ENCODE results near the gene ZNF394. TPM values are rescaled to one million over a fixed set of nuclear protein-coding genes. Genes with fewer than 3 reads are reported as not detected.

ZNF394 gene
- total RNA-seq, 6 donors from 2014 or later = 29.0 to 186 (median 34.8) TPM

GRCh38 chr7:99449326-99449725, 50.8 kb downstream of the ZNF394 start:
- Histone ChIP-seq H3K4me3 (no peak overlapping the region), H3K27ac (no peak overlapping the region), H3K9me3 (no peaks in the 10 kb centered on the region), H3K4me1 (no peaks in the 10 kb centered on the region), H3K36me3 (peaks cover 10 to 99% (median 81%) of the 10 kb centered on the region in 4 donors), H3K27me3 (no peaks in the 10 kb centered on the region)
- ATAC-seq (ENCODE audit: low FRiP score in 2 of 2) = no peak
- WGBS, 2 donors = 96% methylated on average over 2 to 5 of the region's 5 CpGs
- no peak for DNase-seq
- TF ChIP-seq POLR2AphosphoS5 (IDR thresholded peaks at IDR 0.05) (no peak), CTCF (IDR thresholded peaks at IDR 0.05) (no peak)

DNA sequence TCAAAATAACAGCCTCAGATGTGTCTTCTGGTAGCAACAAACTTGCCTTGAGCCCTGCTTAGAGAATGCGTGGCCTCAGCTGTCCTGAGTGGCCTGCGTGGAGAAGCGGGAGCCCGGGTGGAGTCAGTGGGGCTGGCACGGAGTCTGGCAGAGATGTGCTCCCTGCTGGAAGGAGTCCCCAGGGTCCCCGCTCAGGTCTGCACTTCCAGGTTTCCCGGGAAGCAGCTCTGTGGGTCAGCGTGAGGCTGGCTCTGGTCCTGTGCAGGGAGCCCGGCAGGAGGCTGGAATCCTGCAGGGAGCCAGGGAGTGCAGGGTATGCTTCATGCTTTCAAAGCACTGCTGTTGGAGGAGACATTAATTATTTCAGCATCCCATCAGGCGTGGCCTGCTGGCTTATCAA, 51.2 kb downstream of the ZNF394 start:
- Histone ChIP-seq H3K4me3 (no peak overlapping the region), H3K36me3 (peaks cover 10 to 98% (median 77%) of the 10 kb centered on the region in 4 donors), H3K27me3 (no peaks in the 10 kb centered on the region), H3K27ac (no peak overlapping the region), H3K9me3 (no peaks in the 10 kb centered on the region), H3K4me1 (no peaks in the 10 kb centered on the region)
- ATAC-seq (ENCODE audit: low FRiP score in 2 of 2) (no peak), DNase-seq (no peak)
- TF ChIP-seq EP300 (IDR thresholded peaks at IDR 0.05) (no peak), POLR2A (IDR thresholded peaks at IDR 0.05) (no peak), POLR2AphosphoS5 (IDR thresholded peaks at IDR 0.05) (no peak), CTCF (IDR thresholded peaks at IDR 0.05) (no peak)
- WGBS, 2 donors = 94 to 100% methylated on average over 1 to 10 of the region's 10 CpGs

DNA sequence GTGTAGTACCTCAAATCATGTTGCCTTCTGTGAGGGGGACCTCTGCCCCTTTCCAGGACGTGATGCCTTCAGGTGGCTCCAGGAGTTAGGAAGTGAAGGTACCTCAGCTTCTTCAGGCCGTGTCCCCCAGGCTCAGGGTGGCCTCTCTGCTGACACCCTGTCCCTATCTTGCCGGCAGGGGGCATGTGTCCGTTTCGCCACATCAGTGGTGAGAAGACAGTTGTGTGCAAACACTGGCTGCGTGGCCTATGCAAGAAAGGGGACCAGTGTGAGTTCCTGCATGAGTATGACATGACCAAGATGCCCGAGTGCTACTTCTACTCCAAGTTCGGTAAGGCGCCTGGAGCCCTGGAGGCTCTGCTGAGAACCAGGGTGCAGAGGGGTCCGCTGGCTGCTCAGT, 52.1 kb downstream of the ZNF394 start:
- WGBS, 2 donors = 87 to 93% methylated on average over 9 to 10 of the region's 10 CpGs
- peaks cover 10 to 96% (median 70%) of the 10 kb centered on the region in 4 donors for H3K36me3 ChIP-seq
- TF ChIP-seq POLR2A (IDR thresholded peaks at IDR 0.05) (no peak), CTCF (IDR thresholded peaks at IDR 0.05) (no peak), EP300 (IDR thresholded peaks at IDR 0.05) (no peak), POLR2AphosphoS5 (IDR thresholded peaks at IDR 0.05) (no peak)
- H3K27ac ChIP-seq = no peak overlapping the region
- DNase-seq (no peak), ATAC-seq (ENCODE audit: low FRiP score in 2 of 2) (no peak)
- H3K4me3 ChIP-seq = no peak overlapping the region
- H3K9me3 ChIP-seq = no peaks in the 10 kb centered on the region
- H3K27me3 ChIP-seq = no peaks in the 10 kb centered on the region
- H3K4me1 ChIP-seq = no peaks in the 10 kb centered on the region

DNA sequence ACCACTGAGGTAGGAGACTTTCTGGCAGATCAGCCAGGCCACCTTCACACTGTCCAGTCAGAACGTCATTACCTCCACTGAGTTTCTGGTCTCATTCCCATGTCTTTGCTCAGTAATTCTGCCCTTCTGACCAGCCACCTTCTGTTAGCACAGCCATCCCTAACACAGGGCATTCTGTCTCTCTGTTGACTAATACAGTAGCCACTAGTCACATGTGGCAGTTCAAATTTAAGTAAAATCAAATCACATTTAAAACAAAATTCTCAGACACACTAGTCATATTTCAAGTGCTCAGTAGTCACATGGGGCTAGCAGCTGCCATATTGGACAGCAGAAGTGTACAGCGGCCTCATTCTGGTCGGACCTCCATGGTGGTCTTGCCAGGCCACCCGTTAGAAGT, 54.0 kb downstream of the ZNF394 start:
- no peak overlapping the region for H3K4me3 ChIP-seq
- DNase-seq = no peak
- no peak for ATAC-seq (ENCODE audit: low FRiP score in 2 of 2)
- peaks cover 10 to 80% (median 54%) of the 10 kb centered on the region in 4 donors for H3K36me3 ChIP-seq
- TF ChIP-seq EP300 (IDR thresholded peaks at IDR 0.05) (no peak), POLR2AphosphoS5 (IDR thresholded peaks at IDR 0.05) (no peak), POLR2A (IDR thresholded peaks at IDR 0.05) (no peak), CTCF (IDR thresholded peaks at IDR 0.05) (no peak)
- H3K27me3 ChIP-seq = no peaks in the 10 kb centered on the region
- H3K9me3 ChIP-seq = no peaks in the 10 kb centered on the region
- peaks cover 0 to 12% (median 8%) of the 10 kb centered on the region in 4 donors for H3K4me1 ChIP-seq
- no peak overlapping the region for H3K27ac ChIP-seq
- 77 to 89% methylated on average over 4 of the region's 4 CpGs for WGBS, 2 donors

Other genes with a start within 250 kb of the ZNF394 start
- gene MYH16, start 227.4 kb downstream of the ZNF394 start, total RNA-seq = under 1 TPM in 1 of 6 donors, not detected in 5; 0.17 TPM
- 100 to 1,000 TPM in 5 of 6 donors, 10 to 100 TPM in 1; 81.7 to 129 (median 122) TPM for gene ARPC1A, start 174.4 kb downstream of the ZNF394 start, total RNA-seq
- gene ARPC1B, start 125.6 kb downstream of the ZNF394 start, total RNA-seq = 100 to 1,000 TPM; 186 to 387 (median 304) TPM
- 10 to 100 TPM; 31.4 to 76.0 (median 67.4) TPM for gene PDAP1, start 91.7 kb downstream of the ZNF394 start, total RNA-seq
- 10 to 100 TPM; 48.8 to 85.7 (median 63.8) TPM for gene BUD31, start 91.3 kb downstream of the ZNF394 start, total RNA-seq
- gene PTCD1, start 61.5 kb downstream of the ZNF394 start, total RNA-seq = 10 to 100 TPM in 1 of 6 donors, 1 to 10 TPM in 5; 6.3 to 13.4 (median 7.6) TPM
- gene CPSF4, start 61.3 kb downstream of the ZNF394 start, total RNA-seq = 10 to 100 TPM; 23.0 to 49.2 (median 33.1) TPM
- gene ATP5MF, start 34.1 kb downstream of the ZNF394 start, total RNA-seq = 100 to 1,000 TPM in 5 of 6 donors, 10 to 100 TPM in 1; 54.5 to 599 (median 193) TPM
- 10 to 100 TPM in 2 of 6 donors, 1 to 10 TPM in 4; 8.3 to 28.3 (median 9.3) TPM for gene ZNF789, start 27.4 kb downstream of the ZNF394 start, total RNA-seq
- 10 to 100 TPM in 1 of 6 donors, 1 to 10 TPM in 5; 3.8 to 12.6 (median 7.6) TPM for gene ZKSCAN5, start 4.4 kb upstream of the ZNF394 start, total RNA-seq
- gene FAM200A, start 51.8 kb upstream of the ZNF394 start, total RNA-seq = 1 to 10 TPM; 1.7 to 9.9 (median 5.1) TPM
- 100 to 1,000 TPM in 4 of 6 donors, 10 to 100 TPM in 2; 57.3 to 202 (median 137) TPM for gene ZNF655, start 58.4 kb upstream of the ZNF394 start, total RNA-seq
- gene TMEM225B, start 98.0 kb upstream of the ZNF394 start, total RNA-seq = 1 to 10 TPM in 2 of 6 donors, under 1 TPM in 3, not detected in 1; 0.59 to 3.1 (median 0.91) TPM
- gene ZSCAN25, start 116.7 kb upstream of the ZNF394 start, total RNA-seq = 10 to 100 TPM; 16.4 to 54.5 (median 18.2) TPM
- 10 to 100 TPM in 5 of 6 donors, 1 to 10 TPM in 1; 8.0 to 25.2 (median 14.2) TPM for gene CYP3A5, start 179.7 kb upstream of the ZNF394 start, total RNA-seq
- 1 to 10 TPM in 4 of 6 donors, under 1 TPM in 1, not detected in 1; 0.69 to 1.7 (median 1.1) TPM for gene CYP3A7, start 234.9 kb upstream of the ZNF394 start, total RNA-seq

All from upper lobe of left lung (tissue), 6 donors.